Right lobe of liver (tissue), 6 donors: ENCODE measurements around the gene BEND5. TPM values are rescaled to one million over a fixed set of nuclear protein-coding genes. Genes with fewer than 3 reads are reported as not detected.

Source experiments
- ATAC-seq, 4 donors: fragments of 200-7000 bp; cut with Tn5 transposase; one replicate each; pipeline ENCODE4 v1.9.1; 2020; ENCODE audit warnings: mild to moderate bottlenecking in 4 of 4, moderate library complexity in 4 of 4
- DNase-seq, 3 donors: peaks; one replicate each; pipeline ENCODE4 v3.0.0-alpha.2; 2020
- H3K27ac ChIP-seq, 3 donors: fragments of 200-600 bp; one replicate each; pipeline ENCODE4 v1.8.0; 2022
- H3K27me3 ChIP-seq, 2 donors: fragments of 200-600 bp; one replicate each; pipeline ENCODE4 v1.8.0; 2022
- H3K36me3 ChIP-seq, 4 donors: fragments of 200-600 bp; sonication (generic) in 1 of 4; one replicate each; pipeline versions ENCODE4 v1.5.1 to v1.8.0; 2017 to 2022; ENCODE audit warnings: control low read depth in 1 of 4
- H3K4me1 ChIP-seq, 4 donors: fragments of 200-600 bp; sonication (generic) in 1 of 4; one replicate each; pipeline versions ENCODE4 v1.5.1 to v1.8.0; 2017 to 2022; ENCODE audit warnings: control low read depth in 1 of 4
- H3K4me3 ChIP-seq, 3 donors: fragments of 200-600 bp; one replicate each; pipeline ENCODE4 v1.8.0; 2022
- H3K9me3 ChIP-seq, 4 donors: fragments of 200-600 bp; sonication (generic) in 1 of 4; one replicate each; pipeline versions ENCODE4 v1.5.1 to v1.8.0; 2017 to 2022; ENCODE audit warnings: control low read depth in 1 of 4
- CTCF ChIP-seq, 4 donors: fragments of 200-600 bp in 3 of 4; fragments of 450-650 bp in 1 of 4; IDR thresholded peaks; one replicate each; pipeline versions ENCODE4 v1.5.1 to v1.8.0; 2016 to 2022; ENCODE audit warnings: antibody characterized with exemption in 4 of 4, mild to moderate bottlenecking in 2 of 4
- POLR2A ChIP-seq: fragments of 450-650 bp; IDR thresholded peaks from one replicate; pipeline ENCODE4 v1.6.1; 2017; ENCODE audit warnings: antibody characterized with exemption, mild to moderate bottlenecking
- WGBS: methylation state at CpG from one replicate; pipeline ENCODE4 v1.1.6; 2018; ENCODE audit warnings: low coverage, low lambda C conversion rate; ENCODE audit not compliant: insufficient coverage; ENCODE audit errors: missing lambda C conversion rate; 5-methylcytosine and 5-hydroxymethylcytosine counted together
- intact Hi-C, 2 donors: fragments of 100-400 bp; cut with DNase I; formaldehyde crosslinking; loops; one replicate each; pipeline versions ENCODE4 v1.11.2 to v1.14.1; 2022
- total RNA-seq, 6 experiments: library from RNA; depleted of rRNA in 2 of 6; stranded (reverse); fragments of >200 nt in 2 of 6; fragmentation: NEBNext Ultra II Directional in 3 of 6; extraction: Animal tissue kit (Norgen Biotek cat#: 25700) in 3 of 6; gene quantifications; one replicate each; pipeline versions ENCODE4 v1.1.0 to v1.2.4, GENCODE V29; 2016 to 2023
- donor health status: DM: no; HTN: yes; CAD: no.
- donor health status: DM: no; HTN: no; CAD: no.
- donor health status: DM: no; HTN: no; CAD: no.
- donor health status: DM: no; HTN: yes; CAD: no.
- donor health status: DM: no; HTN: yes; CAD: no.

The BEND5 gene
- total RNA-seq, 6 experiments from 2014 or later, result 0.34 to 1.8 (median 0.47) TPM; not detected in 3

DNA sequence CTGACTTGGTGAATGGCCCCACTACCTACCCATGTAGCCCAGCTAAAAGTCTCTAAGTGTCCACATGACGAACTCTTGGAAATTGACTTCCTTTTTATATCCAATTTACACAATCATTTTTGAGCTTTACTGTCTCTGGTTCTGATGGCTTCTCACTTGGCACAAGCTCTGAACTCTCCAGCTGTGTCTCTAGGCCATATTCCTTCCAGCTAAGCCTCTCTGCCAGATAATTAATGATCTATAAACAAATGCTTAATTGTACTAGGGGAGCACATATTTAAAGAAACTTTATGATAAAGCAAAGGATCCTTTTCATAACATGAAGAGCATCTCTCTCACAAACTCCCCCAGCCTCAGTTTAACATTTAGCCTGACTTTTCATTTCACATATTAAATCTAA lies 16.3 kb upstream of the BEND5 start:
- no peak overlapping the region for H3K27ac ChIP-seq
- intact Hi-C loops, result no loop called here
- ATAC-seq (no peak), DNase-seq (no peak)
- H3K27me3 ChIP-seq, result no peaks in the 10 kb centered on the region
- WGBS, result 63% methylated on average over 1 of the region's 1 CpG
- no peak overlapping the region for H3K4me3 ChIP-seq
- no peaks in the 10 kb centered on the region for H3K9me3 ChIP-seq
- TF ChIP-seq POLR2A (no peak), CTCF (IDR thresholded peaks at IDR 0.05) (no peak)
- H3K4me1 ChIP-seq, result no peaks in the 10 kb centered on the region
- H3K36me3 ChIP-seq, result no peaks in the 10 kb centered on the region

- no peak for TF ChIP-seq POLR2A
- TF ChIP-seq CTCF (IDR thresholded peaks at IDR 0.05), result no peak
- H3K27me3 ChIP-seq, result no peaks in the 10 kb centered on the region
- H3K4me3 ChIP-seq, result no peak overlapping the region
- ATAC-seq (no peak), DNase-seq (no peak)
- no peak overlapping the region for H3K27ac ChIP-seq
- intact Hi-C loops, result no loop called here
- H3K9me3 ChIP-seq, result no peaks in the 10 kb centered on the region
- no peaks in the 10 kb centered on the region for H3K36me3 ChIP-seq
- H3K4me1 ChIP-seq, result no peaks in the 10 kb centered on the region
Measured at GRCh38 chr1:48790397-48790796, 13.7 kb upstream of the BEND5 start.

DNA sequence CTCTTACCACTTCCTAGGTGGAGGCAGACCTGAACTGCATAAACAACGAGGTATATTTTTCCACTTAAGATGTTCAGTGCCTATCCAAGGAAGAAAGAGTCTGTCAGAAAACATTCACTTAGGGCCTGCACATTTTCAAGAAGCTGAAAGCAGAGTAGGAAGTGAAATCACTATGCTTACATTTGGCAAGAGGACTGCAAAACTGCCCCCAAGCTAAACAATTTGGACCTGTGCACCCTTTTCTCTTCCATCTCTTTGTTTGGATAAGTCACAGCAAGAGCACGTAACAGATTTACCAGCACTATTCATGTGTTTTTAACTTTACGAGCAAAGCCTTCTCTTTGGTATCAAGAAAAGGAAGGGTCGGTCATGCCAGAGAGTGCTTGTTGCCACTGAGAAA lies 13.2 kb upstream of the BEND5 start:
- Histone ChIP-seq H3K4me3 (no peak overlapping the region), H3K27me3 (no peaks in the 10 kb centered on the region), H3K4me1 (no peaks in the 10 kb centered on the region), H3K27ac (no peak overlapping the region), H3K9me3 (no peaks in the 10 kb centered on the region), H3K36me3 (no peaks in the 10 kb centered on the region)
- ATAC-seq, result no peak
- 38% methylated on average over 4 of the region's 4 CpGs for WGBS
- DNase-seq, result no peak
- intact Hi-C loops, result no loop called here
- TF ChIP-seq CTCF (IDR thresholded peaks at IDR 0.05) (no peak), POLR2A (no peak)

DNA sequence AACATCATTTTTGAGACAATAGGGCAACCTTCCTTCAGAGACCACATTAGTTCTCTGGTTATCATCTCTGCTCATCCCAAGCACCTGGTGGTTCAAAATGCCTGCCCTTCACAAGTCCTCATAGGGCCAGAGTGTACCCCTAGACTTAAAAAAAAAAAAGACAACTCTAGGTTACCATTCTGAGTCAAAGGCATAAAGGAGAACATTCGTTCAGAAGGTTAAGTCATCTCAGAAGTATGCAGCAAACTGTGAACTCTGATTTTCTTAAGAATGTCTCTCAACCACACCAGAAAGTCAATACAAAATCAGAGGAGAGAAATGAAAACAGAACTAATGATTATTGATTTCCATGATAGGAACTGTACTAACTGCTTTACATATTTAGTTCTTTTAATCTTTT lies 9.2 kb upstream of the BEND5 start:
- DNase-seq, result no peak
- TF ChIP-seq POLR2A (no peak), CTCF (IDR thresholded peaks at IDR 0.05) (no peak)
- intact Hi-C loops, result no loop called here
- Histone ChIP-seq H3K4me1 (no peaks in the 10 kb centered on the region), H3K36me3 (no peaks in the 10 kb centered on the region), H3K9me3 (no peaks in the 10 kb centered on the region), H3K4me3 (no peak overlapping the region), H3K27ac (no peak overlapping the region), H3K27me3 (no peaks in the 10 kb centered on the region)
- ATAC-seq, result no peak
- WGBS, result 75% methylated on average over 1 of the region's 1 CpG

DNA sequence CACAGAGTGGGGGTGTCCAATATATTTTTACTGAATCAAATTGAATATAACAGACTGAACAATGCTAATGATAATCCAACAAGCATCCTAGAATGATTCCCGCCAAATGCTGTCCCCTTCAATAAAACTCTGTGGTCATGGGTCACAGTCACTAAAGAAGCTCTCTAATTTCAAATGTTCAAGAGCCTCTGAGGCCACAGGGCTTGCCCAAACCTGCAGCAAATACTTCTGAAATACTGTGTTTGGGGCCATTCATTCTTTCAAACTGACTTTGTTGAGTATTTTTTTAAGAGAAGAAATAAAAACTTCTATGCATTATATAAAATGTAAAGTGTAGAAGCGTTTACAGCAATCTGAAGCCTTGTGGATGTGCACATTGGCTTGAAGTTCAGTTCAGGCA lies 7.6 kb upstream of the BEND5 start:
- DNase-seq (no peak), ATAC-seq (no peak)
- WGBS, result 86% methylated on average over 2 of the region's 2 CpGs
- no peaks in the 10 kb centered on the region for H3K27me3 ChIP-seq
- no peaks in the 10 kb centered on the region for H3K9me3 ChIP-seq
- H3K4me1 ChIP-seq, result no peaks in the 10 kb centered on the region
- H3K27ac ChIP-seq, result no peak overlapping the region
- H3K4me3 ChIP-seq, result no peak overlapping the region
- intact Hi-C loops, result no loop called here
- TF ChIP-seq POLR2A, result no peak
- TF ChIP-seq CTCF (IDR thresholded peaks at IDR 0.05), result no peak
- no peaks in the 10 kb centered on the region for H3K36me3 ChIP-seq
